Activated T-helper 2 cell treated with anti-CD3 and anti-CD28 coated beads, Interferon-gamma antibody, Interleukin-2, Interleukin-4, amounts not matched to agents 10 μg/mL and 5 μg/mL and 100 μg/mL, durations not matched to agents 14 hours and 24 hours and 36 hours (primary cell): ENCODE measurements around the gene CD226. TPM values are rescaled to one million over a fixed set of nuclear protein-coding genes. Genes with fewer than 3 reads are reported as not detected.
"Not testable (repeated sequence)": the region's sequence is repeated elsewhere in the genome, so short reads cannot be mapped to it uniquely, and the experiment has no call there.

Source experiments
- DNase-seq: peaks from one replicate; pipeline ENCODE4 v3.0.0; 2021; ENCODE audit warnings: low spot score
- H3K27ac Mint-ChIP-seq: one replicate; pipeline ENCODE4 v1.8.0; 2021; ENCODE audit warnings: mixed read lengths
- H3K27me3 Mint-ChIP-seq: one replicate; pipeline ENCODE4 v1.8.0; 2021; ENCODE audit warnings: low read depth, mixed read lengths
- H3K36me3 Mint-ChIP-seq: one replicate; pipeline ENCODE4 v1.8.0; 2021; ENCODE audit warnings: low read depth, mixed read lengths
- H3K4me1 Mint-ChIP-seq: one replicate; pipeline ENCODE4 v1.8.0; 2021; ENCODE audit warnings: low read depth, mixed read lengths
- H3K4me3 Mint-ChIP-seq: one replicate; pipeline ENCODE4 v1.8.0; 2021; ENCODE audit warnings: low read depth, mild to moderate bottlenecking, moderate library complexity, mixed read lengths
- H3K9me3 Mint-ChIP-seq: one replicate; pipeline ENCODE4 v1.8.0; 2021; ENCODE audit warnings: mixed read lengths
- intact Hi-C: fragments of 100-400 bp; cut with micrococcal nuclease; formaldehyde crosslinking; loops from one replicate; pipeline ENCODE4 v1.15.1; 2023
- total RNA-seq: library from RNA; stranded (reverse); gene quantifications from 2 replicates; pipeline ENCODE4 v1.2.3, GENCODE V29; 2022

CD226 gene
- total RNA-seq, 1 donor from 2014 or later: 81.5 TPM

- H3K4me1 Mint-ChIP-seq: peaks cover 77% of the 10 kb centered on the region
- no peaks in the 10 kb centered on the region for H3K27me3 Mint-ChIP-seq
- H3K36me3 Mint-ChIP-seq: peaks cover 78% of the 10 kb centered on the region
- intact Hi-C loops: loop anchor here (2.0 to 5.0 kb wide), 3 partner anchors 13 to 312 kb away; partner anchors contain the start of gene RTTN
- DNase-seq: no peak
- H3K4me3 Mint-ChIP-seq: peak overlapping the region; percentile 9
- peak overlapping the region; percentile 94 for H3K27ac Mint-ChIP-seq
- peaks cover 23% of the 10 kb centered on the region for H3K9me3 Mint-ChIP-seq
Measured at GRCh38 chr18:69895066-69896047, 52.3 kb downstream of the CD226 start.

- H3K4me3 Mint-ChIP-seq: no peak overlapping the region
- peaks cover 73% of the 10 kb centered on the region for H3K36me3 Mint-ChIP-seq
- H3K9me3 Mint-ChIP-seq: peaks cover 19% of the 10 kb centered on the region
- DNase-seq: no peak
- H3K4me1 Mint-ChIP-seq: peaks cover 79% of the 10 kb centered on the region
- H3K27me3 Mint-ChIP-seq: no peaks in the 10 kb centered on the region
- intact Hi-C loops: no loop called here
- peak overlapping the region; percentile 50 for H3K27ac Mint-ChIP-seq
Measured at GRCh38 chr18:69894467-69894866, 53.2 kb downstream of the CD226 start.

- peaks cover 73% of the 10 kb centered on the region for H3K36me3 Mint-ChIP-seq
- intact Hi-C loops: loop anchor here (1.0 kb wide), 1 partner anchor 55 kb away; no protein-coding TSS in a partner anchor
- H3K4me1 Mint-ChIP-seq: peaks cover 73% of the 10 kb centered on the region
- H3K9me3 Mint-ChIP-seq: peaks cover 18% of the 10 kb centered on the region
- DNase-seq: no peak
- H3K27me3 Mint-ChIP-seq: no peaks in the 10 kb centered on the region
- H3K4me3 Mint-ChIP-seq: no peak overlapping the region
- H3K27ac Mint-ChIP-seq: peak overlapping the region; percentile 96
Measured at GRCh38 chr18:69890558-69890957, 57.1 kb downstream of the CD226 start.

GRCh38 chr18:69889009-69889408 lies 58.7 kb downstream of the CD226 start:
- Mint-ChIP-seq H3K9me3 (peaks cover 18% of the 10 kb centered on the region), H3K4me3 (peak overlapping the region; percentile 0), H3K4me1 (peaks cover 79% of the 10 kb centered on the region), H3K27ac (peak overlapping the region; percentile 96), H3K27me3 (no peaks in the 10 kb centered on the region), H3K36me3 (peaks cover 75% of the 10 kb centered on the region)
- intact Hi-C loops: loop anchor here (1.0 kb wide), 2 partner anchors 8 to 46 kb away; no protein-coding TSS in a partner anchor
- no peak for DNase-seq

GRCh38 chr18:69887256-69887655 lies 60.4 kb downstream of the CD226 start:
- no peaks in the 10 kb centered on the region for H3K27me3 Mint-ChIP-seq
- no peak for DNase-seq
- H3K4me3 Mint-ChIP-seq: no peak overlapping the region
- H3K4me1 Mint-ChIP-seq: peaks cover 81% of the 10 kb centered on the region
- peak overlapping the region; percentile 86 for H3K27ac Mint-ChIP-seq
- peaks cover 18% of the 10 kb centered on the region for H3K9me3 Mint-ChIP-seq
- intact Hi-C loops: no loop called here
- peaks cover 69% of the 10 kb centered on the region for H3K36me3 Mint-ChIP-seq

GRCh38 chr18:69885841-69886531 lies 61.7 kb downstream of the CD226 start:
- peak; percentile 36 for DNase-seq
- peak overlapping the region; percentile 100 for H3K27ac Mint-ChIP-seq
- H3K36me3 Mint-ChIP-seq: peaks cover 57% of the 10 kb centered on the region
- peaks cover 7% of the 10 kb centered on the region for H3K9me3 Mint-ChIP-seq
- intact Hi-C loops: loop anchor here (1.0 kb wide), 1 partner anchor 71 kb away; no protein-coding TSS in a partner anchor
- peaks cover 75% of the 10 kb centered on the region for H3K4me1 Mint-ChIP-seq
- H3K27me3 Mint-ChIP-seq: no peaks in the 10 kb centered on the region
- H3K4me3 Mint-ChIP-seq: peak overlapping the region; percentile 76

- Mint-ChIP-seq H3K27me3 (no peaks in the 10 kb centered on the region), H3K9me3 (peaks cover under 1% of the 10 kb centered on the region), H3K4me1 (peaks cover 69% of the 10 kb centered on the region), H3K36me3 (peaks cover 56% of the 10 kb centered on the region), H3K27ac (peak overlapping the region; percentile 100), H3K4me3 (peak overlapping the region; percentile 76)
- intact Hi-C loops: no loop called here
- DNase-seq: no peak
Measured at GRCh38 chr18:69885355-69885754, 62.3 kb downstream of the CD226 start.

- Mint-ChIP-seq H3K4me3 (no peak overlapping the region), H3K36me3 (peaks cover 64% of the 10 kb centered on the region), H3K9me3 (peaks cover 8% of the 10 kb centered on the region), H3K27ac (peak overlapping the region; percentile 100), H3K27me3 (no peaks in the 10 kb centered on the region), H3K4me1 (peaks cover 58% of the 10 kb centered on the region)
- intact Hi-C loops: loop anchor here (2.0 kb wide), 2 partner anchors 13 to 17 kb away; no protein-coding TSS in a partner anchor
- no peak for DNase-seq
Measured at GRCh38 chr18:69883781-69884180, 63.9 kb downstream of the CD226 start.

GRCh38 chr18:69882965-69883668 lies 64.6 kb downstream of the CD226 start:
- Mint-ChIP-seq H3K36me3 (peaks cover 67% of the 10 kb centered on the region), H3K27ac (peak overlapping the region; percentile 100), H3K4me1 (peaks cover 53% of the 10 kb centered on the region), H3K4me3 (no peak overlapping the region), H3K27me3 (no peaks in the 10 kb centered on the region), H3K9me3 (peaks cover 10% of the 10 kb centered on the region)
- DNase-seq: no peak
- intact Hi-C loops: loop anchor here (2.0 kb wide), 2 partner anchors 14 to 16 kb away; no protein-coding TSS in a partner anchor

- H3K4me1 Mint-ChIP-seq: peaks cover 32% of the 10 kb centered on the region
- DNase-seq: no peak
- peaks cover 68% of the 10 kb centered on the region for H3K36me3 Mint-ChIP-seq
- no peaks in the 10 kb centered on the region for H3K27me3 Mint-ChIP-seq
- peaks cover 10% of the 10 kb centered on the region for H3K9me3 Mint-ChIP-seq
- intact Hi-C loops: no loop called here
- H3K27ac Mint-ChIP-seq: peak overlapping the region; percentile 3
- H3K4me3 Mint-ChIP-seq: no peak overlapping the region
Measured at GRCh38 chr18:69880083-69880482, 67.6 kb downstream of the CD226 start.

GRCh38 chr18:69879051-69879450 lies 68.6 kb downstream of the CD226 start:
- H3K9me3 Mint-ChIP-seq, H3K4me3 Mint-ChIP-seq, intact Hi-C loops, DNase-seq, H3K27ac Mint-ChIP-seq, H3K27me3 Mint-ChIP-seq: not testable (repeated sequence)
- H3K36me3 Mint-ChIP-seq: peaks cover 67% of the 10 kb centered on the region
- peaks cover 30% of the 10 kb centered on the region for H3K4me1 Mint-ChIP-seq
